ENCODE measurements around the gene MARK2. TPM values are rescaled to one million over a fixed set of nuclear protein-coding genes. Genes with fewer than 3 reads are reported as not detected.

Gene MARK2
- total RNA-seq, 2 donors from 2014 or later = 39.7 to 39.8 TPM

DNA sequence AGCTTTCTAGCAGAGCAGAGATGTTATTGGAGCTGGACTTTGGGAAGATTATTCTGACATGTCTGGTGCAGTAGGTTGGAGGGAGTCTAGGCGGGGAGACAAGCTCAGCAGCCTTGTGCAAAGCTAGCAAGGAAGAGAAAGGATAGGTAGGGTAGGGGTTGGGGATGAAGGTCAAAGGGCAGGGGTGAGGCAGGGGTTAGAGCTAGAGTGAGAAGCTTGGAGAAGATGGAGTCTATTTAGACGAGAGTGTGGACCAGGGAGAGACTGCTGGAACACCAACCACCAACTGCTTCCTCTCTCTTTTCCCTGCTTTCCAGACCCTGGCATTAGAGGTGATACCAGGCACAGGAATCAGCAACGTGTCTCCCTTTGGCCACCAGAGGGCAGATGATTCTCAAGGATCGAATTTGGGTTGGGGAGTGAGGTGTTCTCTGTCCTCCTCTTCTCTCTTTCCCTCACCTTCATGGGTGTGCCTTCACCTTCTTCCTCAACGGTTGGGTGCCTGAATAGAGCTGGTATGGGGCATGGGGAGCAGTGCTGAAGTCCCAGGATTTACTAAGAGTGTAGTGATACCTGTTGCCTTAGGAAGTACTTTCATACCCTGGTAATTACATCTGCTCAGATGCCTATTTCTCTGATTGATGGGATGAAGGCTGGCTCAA is 1.8 kb upstream of the MARK2 start:
- peaks cover 31% of the 10 kb centered on the region for H3K4me1 Mint-ChIP-seq
- no peaks in the 10 kb centered on the region for H3K27me3 Mint-ChIP-seq (ENCODE audit: insufficient read depth)
- H3K9me3 Mint-ChIP-seq = no peaks in the 10 kb centered on the region
- peaks cover 5% of the 10 kb centered on the region for H3K36me3 ChIP-seq (ENCODE audit: control insufficient read depth, insufficient read depth, low read length)
- no peaks in the 10 kb centered on the region for H3K36me3 Mint-ChIP-seq (ENCODE audit: low read depth)
- H3K27ac ChIP-seq (ENCODE audit: low read depth, low read length) = no peak overlapping the region
- peak; percentile 94 for DNase-seq
- no peaks in the 10 kb centered on the region for H3K4me1 ChIP-seq (ENCODE audit: control insufficient read depth, insufficient read depth, low read length)
- H3K4me3 Mint-ChIP-seq = no peak overlapping the region
- no peaks in the 10 kb centered on the region for H3K27me3 ChIP-seq (ENCODE audit: control insufficient read depth, insufficient read depth, low read length, poor library complexity, severe bottlenecking)
- peak overlapping the region; percentile 71 for H3K27ac Mint-ChIP-seq
- H3K4me3 ChIP-seq (ENCODE audit: low read length) = no peak overlapping the region
- H3K9me3 ChIP-seq (ENCODE audit: control insufficient read depth, low read length) = no peaks in the 10 kb centered on the region
- WGBS, 2 experiments (ENCODE audit: insufficient coverage in 1 of 2, insufficient read length in 1 of 2) = 22 to 91% methylated on average over 1 to 5 of the region's 5 CpGs
- TF ChIP-seq, protein P1, sequence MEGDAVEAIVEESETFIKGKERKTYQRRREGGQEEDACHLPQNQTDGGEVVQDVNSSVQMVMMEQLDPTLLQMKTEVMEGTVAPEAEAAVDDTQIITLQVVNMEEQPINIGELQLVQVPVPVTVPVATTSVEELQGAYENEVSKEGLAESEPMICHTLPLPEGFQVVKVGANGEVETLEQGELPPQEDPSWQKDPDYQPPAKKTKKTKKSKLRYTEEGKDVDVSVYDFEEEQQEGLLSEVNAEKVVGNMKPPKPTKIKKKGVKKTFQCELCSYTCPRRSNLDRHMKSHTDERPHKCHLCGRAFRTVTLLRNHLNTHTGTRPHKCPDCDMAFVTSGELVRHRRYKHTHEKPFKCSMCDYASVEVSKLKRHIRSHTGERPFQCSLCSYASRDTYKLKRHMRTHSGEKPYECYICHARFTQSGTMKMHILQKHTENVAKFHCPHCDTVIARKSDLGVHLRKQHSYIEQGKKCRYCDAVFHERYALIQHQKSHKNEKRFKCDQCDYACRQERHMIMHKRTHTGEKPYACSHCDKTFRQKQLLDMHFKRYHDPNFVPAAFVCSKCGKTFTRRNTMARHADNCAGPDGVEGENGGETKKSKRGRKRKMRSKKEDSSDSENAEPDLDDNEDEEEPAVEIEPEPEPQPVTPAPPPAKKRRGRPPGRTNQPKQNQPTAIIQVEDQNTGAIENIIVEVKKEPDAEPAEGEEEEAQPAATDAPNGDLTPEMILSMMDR (conservative IDR thresholded peaks at IDR 0.05) = peak; percentile 90
- no peak overlapping the region for H3K9ac ChIP-seq (ENCODE audit: extremely low read depth, low read length, poor library complexity, severe bottlenecking)

DNA sequence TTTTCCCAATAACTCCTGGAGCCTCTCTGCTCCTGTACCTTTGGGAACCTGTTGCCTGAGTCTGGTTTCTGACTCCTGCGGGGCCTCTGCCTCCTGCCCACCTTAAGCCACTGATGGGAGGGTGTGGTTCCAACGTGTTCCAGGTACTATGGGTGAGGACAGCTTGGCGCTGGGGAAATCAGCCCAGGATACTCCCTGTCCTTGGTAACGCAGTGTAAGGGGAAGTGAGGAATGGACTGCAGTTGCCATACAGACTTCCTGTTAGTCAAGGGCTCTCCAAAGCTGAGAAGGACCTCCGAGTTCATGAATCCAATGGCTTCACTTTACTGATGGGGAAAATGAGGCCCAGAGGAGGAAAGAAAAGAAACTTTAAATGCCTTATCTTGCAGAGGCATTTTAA is 1.2 kb upstream of the MARK2 start:
- peaks cover 35% of the 10 kb centered on the region for H3K4me1 Mint-ChIP-seq
- peak overlapping the region; percentile 41 for H3K9ac ChIP-seq (ENCODE audit: extremely low read depth, low read length, poor library complexity, severe bottlenecking)

GRCh38 chr11:63838150-63838677 is 696 bp upstream of the MARK2 start:
- H3K9ac ChIP-seq (ENCODE audit: extremely low read depth, low read length, poor library complexity, severe bottlenecking) = peak overlapping the region; percentile 41
- TF ChIP-seq, protein P1 (conservative IDR thresholded peaks at IDR 0.05) = no peak
- H3K9me3 ChIP-seq (ENCODE audit: control insufficient read depth, low read length) = no peaks in the 10 kb centered on the region
- DNase-seq = no peak
- no peaks in the 10 kb centered on the region for H3K36me3 Mint-ChIP-seq (ENCODE audit: low read depth)
- H3K27ac ChIP-seq (ENCODE audit: low read depth, low read length) = no peak overlapping the region
- peak overlapping the region; percentile 92 for H3K4me3 Mint-ChIP-seq
- H3K4me1 ChIP-seq (ENCODE audit: control insufficient read depth, insufficient read depth, low read length) = peaks cover 3% of the 10 kb centered on the region
- no peaks in the 10 kb centered on the region for H3K27me3 Mint-ChIP-seq (ENCODE audit: insufficient read depth)
- H3K27me3 ChIP-seq (ENCODE audit: control insufficient read depth, insufficient read depth, low read length, poor library complexity, severe bottlenecking) = no peaks in the 10 kb centered on the region
- WGBS, 2 experiments (ENCODE audit: insufficient coverage in 1 of 2, insufficient read length in 1 of 2) = 38 to 43% methylated on average over 13 to 18 of the region's 18 CpGs
- H3K9me3 Mint-ChIP-seq = no peaks in the 10 kb centered on the region
- peaks cover 40% of the 10 kb centered on the region for H3K4me1 Mint-ChIP-seq
- peak overlapping the region; percentile 65 for H3K27ac Mint-ChIP-seq
- peak overlapping the region; percentile 60 for H3K4me3 ChIP-seq (ENCODE audit: low read length)
- peaks cover 15% of the 10 kb centered on the region for H3K36me3 ChIP-seq (ENCODE audit: control insufficient read depth, insufficient read depth, low read length)

More for the DNA sequence above, 1.2 kb upstream of the MARK2 start:
- no peak overlapping the region for H3K4me3 ChIP-seq (ENCODE audit: low read length)
- Mint-ChIP-seq H3K4me3 (no peak overlapping the region), H3K27me3 (ENCODE audit: insufficient read depth) (no peaks in the 10 kb centered on the region), H3K9me3 (no peaks in the 10 kb centered on the region), H3K27ac (no peak overlapping the region), H3K36me3 (ENCODE audit: low read depth) (no peaks in the 10 kb centered on the region)
- no peaks in the 10 kb centered on the region for H3K27me3 ChIP-seq (ENCODE audit: control insufficient read depth, insufficient read depth, low read length, poor library complexity, severe bottlenecking)
- no peaks in the 10 kb centered on the region for H3K9me3 ChIP-seq (ENCODE audit: control insufficient read depth, low read length)
- H3K36me3 ChIP-seq (ENCODE audit: control insufficient read depth, insufficient read depth, low read length) = peaks cover 10% of the 10 kb centered on the region
- no peaks in the 10 kb centered on the region for H3K4me1 ChIP-seq (ENCODE audit: control insufficient read depth, insufficient read depth, low read length)
- WGBS, 2 experiments (ENCODE audit: insufficient coverage in 1 of 2, insufficient read length in 1 of 2) = 83 to 92% methylated on average over 5 of the region's 5 CpGs
- H3K27ac ChIP-seq (ENCODE audit: low read depth, low read length) = no peak overlapping the region
- TF ChIP-seq, protein P1 (conservative IDR thresholded peaks at IDR 0.05) = no peak
- no peak for DNase-seq

Data from endodermal cell (in vitro differentiated cells).